H1 (cell line): Measurements from ENCODE around the gene ITGB2. TPM values are rescaled to one million over a fixed set of nuclear protein-coding genes. Genes with fewer than 3 reads are reported as not detected.
A peak's percentile ranks its signal among the peaks of the same experiment; 100 is the strongest.

ENCODE experiments used
- ASH2L ChIP-seq: fragments of 200-600, 300-600 bp; sonication (generic); IDR thresholded peaks from one replicate; pipeline ENCODE4 v1.7.1; 2017; ENCODE audit warnings: low read length
- EP300 ChIP-seq, 2 experiments: IDR thresholded peaks; 1 replicate in 1 of 2; 2 replicates in 1 of 2; pipeline ENCODE4 v1.6.1; 2011 to 2012; ENCODE audit warnings: low read depth in 2 of 2, low read length in 2 of 2, mild to moderate bottlenecking in 2 of 2, borderline replicate concordance in 1 of 2, inconsistent platforms in 1 of 2, moderate library complexity in 1 of 2
- KDM1A ChIP-seq: fragments of 200-600, 300-600 bp; sonication (generic); IDR thresholded peaks from 2 replicates; pipeline ENCODE4 v1.7.1; 2016; ENCODE audit warnings: mild to moderate bottlenecking, low read length, borderline replicate concordance
- KDM4A ChIP-seq: IDR thresholded peaks from one replicate; pipeline ENCODE4 v1.7.1; 2012; ENCODE audit warnings: low read depth, mild to moderate bottlenecking, moderate library complexity, low read length, inconsistent platforms; ENCODE audit not compliant: severe bottlenecking
- POU5F1 ChIP-seq: IDR thresholded peaks from 2 replicates; pipeline ENCODE4 v1.6.1; 2011; ENCODE audit warnings: low read depth, mild to moderate bottlenecking, low read length, moderate library complexity
- SIX5 ChIP-seq: IDR thresholded peaks from 2 replicates; pipeline ENCODE4 v1.6.1; 2011; ENCODE audit warnings: mild to moderate bottlenecking, low read depth, low read length
- TAF7 ChIP-seq: optimal IDR thresholded peaks from 2 replicates; pipeline ENCODE3; 2011; ENCODE audit warnings: low read depth, mild to moderate bottlenecking, inconsistent platforms, low read length, moderate library complexity, borderline replicate concordance
- TCF12 ChIP-seq: IDR thresholded peaks from 2 replicates; pipeline ENCODE4 v1.6.1; 2011; ENCODE audit warnings: low read depth, mild to moderate bottlenecking, low read length
- ZNF274 ChIP-seq: IDR thresholded peaks from 2 replicates; pipeline ENCODE4 v1.7.0; 2012; ENCODE audit warnings: low read length, borderline replicate concordance; ENCODE audit errors: extremely low read depth
- polyA plus RNA-seq, 7 experiments: library from polyadenylated mRNA; depleted of rRNA in 3 of 7; stranded (reverse) in 5 of 7; unstranded in 2 of 7; fragments of >200 nt in 5 of 7; fragments of 200-250 nt in 2 of 7; gene quantifications; 1 replicate in 5 of 7; 2 replicates in 1 of 7; 4 replicates in 1 of 7; pipeline versions ENCODE4 v1.2.1 to v1.2.3, GENCODE V29; 2011 to 2013; ENCODE audit warnings: missing spikeins in 2 of 7, mixed read lengths in 2 of 7
- total RNA-seq: library from RNA; stranded (reverse); fragmentation: NEBNext Ultra II Directional; extraction: Animal tissue kit (Norgen Biotek cat#: 25700); gene quantifications from 2 replicates; pipeline ENCODE4 v1.2.1, GENCODE V29; 2021
- TF ChIP-seq, protein P1 (sequence below): fragments of 300-600 bp; sonication (generic); IDR thresholded peaks from 2 replicates; pipeline ENCODE4 v1.7.1; 2012; ENCODE audit warnings: low read length, moderate library complexity, mild to moderate bottlenecking, inconsistent platforms; ENCODE audit not compliant: insufficient replicate concordance

ITGB2 gene
- total and polyA plus RNA-seq, 2 of the 8 experiments (the other 6 are each of a cell fraction or from before 2014, with no cell fraction given), result 0.24 to 0.63 TPM

DNA sequence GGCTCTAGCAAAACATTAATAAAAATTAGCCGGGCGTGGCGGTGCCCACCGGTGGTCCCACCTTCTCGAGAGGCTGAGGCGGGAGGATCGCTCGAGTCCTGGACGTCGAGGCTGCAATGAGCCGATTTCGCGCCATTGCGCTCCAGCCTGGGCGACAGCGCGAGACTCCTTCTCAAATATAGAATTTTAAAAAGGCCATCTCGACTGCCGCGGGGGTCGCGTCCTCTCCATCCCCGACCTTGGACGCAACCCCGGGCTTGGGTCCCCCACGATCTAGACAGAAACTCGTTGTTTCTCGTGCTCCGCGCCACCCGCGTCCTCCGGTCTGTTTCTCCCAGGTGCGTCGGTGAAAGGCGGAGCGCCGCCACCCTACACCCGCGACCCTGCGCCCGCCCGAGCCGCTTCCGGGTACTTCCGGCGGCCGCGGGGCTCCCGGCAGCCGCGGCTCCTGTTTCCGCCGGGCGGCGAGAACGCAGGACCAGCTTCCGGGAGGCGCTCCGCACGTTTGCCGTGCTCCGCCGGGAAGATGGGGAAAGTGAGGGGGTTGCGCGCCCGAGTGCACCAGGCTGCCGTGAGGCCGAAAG lies 18.9 kb upstream of the ITGB2 start, which contains the start of gene SLX9 (continued):
- TF ChIP-seq, protein P1, sequence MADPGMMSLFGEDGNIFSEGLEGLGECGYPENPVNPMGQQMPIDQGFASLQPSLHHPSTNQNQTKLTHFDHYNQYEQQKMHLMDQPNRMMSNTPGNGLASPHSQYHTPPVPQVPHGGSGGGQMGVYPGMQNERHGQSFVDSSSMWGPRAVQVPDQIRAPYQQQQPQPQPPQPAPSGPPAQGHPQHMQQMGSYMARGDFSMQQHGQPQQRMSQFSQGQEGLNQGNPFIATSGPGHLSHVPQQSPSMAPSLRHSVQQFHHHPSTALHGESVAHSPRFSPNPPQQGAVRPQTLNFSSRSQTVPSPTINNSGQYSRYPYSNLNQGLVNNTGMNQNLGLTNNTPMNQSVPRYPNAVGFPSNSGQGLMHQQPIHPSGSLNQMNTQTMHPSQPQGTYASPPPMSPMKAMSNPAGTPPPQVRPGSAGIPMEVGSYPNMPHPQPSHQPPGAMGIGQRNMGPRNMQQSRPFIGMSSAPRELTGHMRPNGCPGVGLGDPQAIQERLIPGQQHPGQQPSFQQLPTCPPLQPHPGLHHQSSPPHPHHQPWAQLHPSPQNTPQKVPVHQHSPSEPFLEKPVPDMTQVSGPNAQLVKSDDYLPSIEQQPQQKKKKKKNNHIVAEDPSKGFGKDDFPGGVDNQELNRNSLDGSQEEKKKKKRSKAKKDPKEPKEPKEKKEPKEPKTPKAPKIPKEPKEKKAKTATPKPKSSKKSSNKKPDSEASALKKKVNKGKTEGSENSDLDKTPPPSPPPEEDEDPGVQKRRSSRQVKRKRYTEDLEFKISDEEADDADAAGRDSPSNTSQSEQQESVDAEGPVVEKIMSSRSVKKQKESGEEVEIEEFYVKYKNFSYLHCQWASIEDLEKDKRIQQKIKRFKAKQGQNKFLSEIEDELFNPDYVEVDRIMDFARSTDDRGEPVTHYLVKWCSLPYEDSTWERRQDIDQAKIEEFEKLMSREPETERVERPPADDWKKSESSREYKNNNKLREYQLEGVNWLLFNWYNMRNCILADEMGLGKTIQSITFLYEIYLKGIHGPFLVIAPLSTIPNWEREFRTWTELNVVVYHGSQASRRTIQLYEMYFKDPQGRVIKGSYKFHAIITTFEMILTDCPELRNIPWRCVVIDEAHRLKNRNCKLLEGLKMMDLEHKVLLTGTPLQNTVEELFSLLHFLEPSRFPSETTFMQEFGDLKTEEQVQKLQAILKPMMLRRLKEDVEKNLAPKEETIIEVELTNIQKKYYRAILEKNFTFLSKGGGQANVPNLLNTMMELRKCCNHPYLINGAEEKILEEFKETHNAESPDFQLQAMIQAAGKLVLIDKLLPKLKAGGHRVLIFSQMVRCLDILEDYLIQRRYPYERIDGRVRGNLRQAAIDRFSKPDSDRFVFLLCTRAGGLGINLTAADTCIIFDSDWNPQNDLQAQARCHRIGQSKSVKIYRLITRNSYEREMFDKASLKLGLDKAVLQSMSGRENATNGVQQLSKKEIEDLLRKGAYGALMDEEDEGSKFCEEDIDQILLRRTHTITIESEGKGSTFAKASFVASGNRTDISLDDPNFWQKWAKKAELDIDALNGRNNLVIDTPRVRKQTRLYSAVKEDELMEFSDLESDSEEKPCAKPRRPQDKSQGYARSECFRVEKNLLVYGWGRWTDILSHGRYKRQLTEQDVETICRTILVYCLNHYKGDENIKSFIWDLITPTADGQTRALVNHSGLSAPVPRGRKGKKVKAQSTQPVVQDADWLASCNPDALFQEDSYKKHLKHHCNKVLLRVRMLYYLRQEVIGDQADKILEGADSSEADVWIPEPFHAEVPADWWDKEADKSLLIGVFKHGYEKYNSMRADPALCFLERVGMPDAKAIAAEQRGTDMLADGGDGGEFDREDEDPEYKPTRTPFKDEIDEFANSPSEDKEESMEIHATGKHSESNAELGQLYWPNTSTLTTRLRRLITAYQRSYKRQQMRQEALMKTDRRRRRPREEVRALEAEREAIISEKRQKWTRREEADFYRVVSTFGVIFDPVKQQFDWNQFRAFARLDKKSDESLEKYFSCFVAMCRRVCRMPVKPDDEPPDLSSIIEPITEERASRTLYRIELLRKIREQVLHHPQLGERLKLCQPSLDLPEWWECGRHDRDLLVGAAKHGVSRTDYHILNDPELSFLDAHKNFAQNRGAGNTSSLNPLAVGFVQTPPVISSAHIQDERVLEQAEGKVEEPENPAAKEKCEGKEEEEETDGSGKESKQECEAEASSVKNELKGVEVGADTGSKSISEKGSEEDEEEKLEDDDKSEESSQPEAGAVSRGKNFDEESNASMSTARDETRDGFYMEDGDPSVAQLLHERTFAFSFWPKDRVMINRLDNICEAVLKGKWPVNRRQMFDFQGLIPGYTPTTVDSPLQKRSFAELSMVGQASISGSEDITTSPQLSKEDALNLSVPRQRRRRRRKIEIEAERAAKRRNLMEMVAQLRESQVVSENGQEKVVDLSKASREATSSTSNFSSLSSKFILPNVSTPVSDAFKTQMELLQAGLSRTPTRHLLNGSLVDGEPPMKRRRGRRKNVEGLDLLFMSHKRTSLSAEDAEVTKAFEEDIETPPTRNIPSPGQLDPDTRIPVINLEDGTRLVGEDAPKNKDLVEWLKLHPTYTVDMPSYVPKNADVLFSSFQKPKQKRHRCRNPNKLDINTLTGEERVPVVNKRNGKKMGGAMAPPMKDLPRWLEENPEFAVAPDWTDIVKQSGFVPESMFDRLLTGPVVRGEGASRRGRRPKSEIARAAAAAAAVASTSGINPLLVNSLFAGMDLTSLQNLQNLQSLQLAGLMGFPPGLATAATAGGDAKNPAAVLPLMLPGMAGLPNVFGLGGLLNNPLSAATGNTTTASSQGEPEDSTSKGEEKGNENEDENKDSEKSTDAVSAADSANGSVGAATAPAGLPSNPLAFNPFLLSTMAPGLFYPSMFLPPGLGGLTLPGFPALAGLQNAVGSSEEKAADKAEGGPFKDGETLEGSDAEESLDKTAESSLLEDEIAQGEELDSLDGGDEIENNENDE, result no peak
- TF ChIP-seq ZNF274 (no peak), KDM4A (peak; percentile 72), TAF7 (peak; percentile 78), TCF12 (0 out of 2 replicates have a peak, but pooled peaks have one; percentile 29), SIX5 (peak; percentile 17; the same call in 1 of the 2 replicates), EP300 (IDR thresholded peaks at IDR 0.05; ENCODE audit: borderline replicate concordance in 1 of 2, low read depth in 2 of 2, low read length in 2 of 2) (peak in 1 of 2 experiments; percentile 80; a peak in 1 of 3 replicates), POU5F1 (no peak), ASH2L (peak; percentile 87), KDM1A (peak; percentile 91; the same call in 1 of the 2 replicates)
